ENCODE measurements around the gene FKRP.
"Not testable (repeated sequence)": the region's sequence is repeated elsewhere in the genome, so short reads cannot be mapped to it uniquely, and the experiment has no call there.

FKRP gene

GRCh38 chr19:46710687-46711086 lies 35.2 kb upstream of the FKRP start:
- no peak for ATAC-seq
- TF ChIP-seq BACH2 (CRISPR knock-in tag; IDR thresholded peaks at IDR 0.05; ENCODE audit: borderline replicate concordance) (no peak), PATZ1 (CRISPR knock-in tag; IDR thresholded peaks at IDR 0.05; ENCODE audit: borderline replicate concordance) (no peak), ISL1 (CRISPR knock-in tag; IDR thresholded peaks at IDR 0.05) (no peak), ZNF8 (CRISPR knock-in tag; IDR thresholded peaks at IDR 0.05) (no peak), TSHZ2 (CRISPR knock-in tag; IDR thresholded peaks at IDR 0.05) (no peak), ZFP3 (CRISPR knock-in tag; IDR thresholded peaks at IDR 0.05) (no peak), TCF4 (CRISPR knock-in tag; IDR thresholded peaks at IDR 0.05; ENCODE audit: borderline replicate concordance) (no peak), CSRNP3 (CRISPR knock-in tag; IDR thresholded peaks at IDR 0.05) (no peak), RARB (CRISPR knock-in tag; IDR thresholded peaks at IDR 0.05) (no peak)

GRCh38 chr19:46712768-46713338 lies 33.0 kb upstream of the FKRP start:
- ATAC-seq = not testable (repeated sequence)

- TF ChIP-seq GLIS3 (CRISPR knock-in tag; IDR thresholded peaks at IDR 0.05) = no peak
- TF ChIP-seq TSHZ2 (CRISPR knock-in tag; IDR thresholded peaks at IDR 0.05) = 0 out of 2 replicates have a peak, but pooled peaks have one; percentile 28
- no peak for TF ChIP-seq CSRNP3 (CRISPR knock-in tag; IDR thresholded peaks at IDR 0.05)
- peak; percentile 61 for ATAC-seq
Measured at GRCh38 chr19:46713781-46714443, 31.9 kb upstream of the FKRP start.

DNA sequence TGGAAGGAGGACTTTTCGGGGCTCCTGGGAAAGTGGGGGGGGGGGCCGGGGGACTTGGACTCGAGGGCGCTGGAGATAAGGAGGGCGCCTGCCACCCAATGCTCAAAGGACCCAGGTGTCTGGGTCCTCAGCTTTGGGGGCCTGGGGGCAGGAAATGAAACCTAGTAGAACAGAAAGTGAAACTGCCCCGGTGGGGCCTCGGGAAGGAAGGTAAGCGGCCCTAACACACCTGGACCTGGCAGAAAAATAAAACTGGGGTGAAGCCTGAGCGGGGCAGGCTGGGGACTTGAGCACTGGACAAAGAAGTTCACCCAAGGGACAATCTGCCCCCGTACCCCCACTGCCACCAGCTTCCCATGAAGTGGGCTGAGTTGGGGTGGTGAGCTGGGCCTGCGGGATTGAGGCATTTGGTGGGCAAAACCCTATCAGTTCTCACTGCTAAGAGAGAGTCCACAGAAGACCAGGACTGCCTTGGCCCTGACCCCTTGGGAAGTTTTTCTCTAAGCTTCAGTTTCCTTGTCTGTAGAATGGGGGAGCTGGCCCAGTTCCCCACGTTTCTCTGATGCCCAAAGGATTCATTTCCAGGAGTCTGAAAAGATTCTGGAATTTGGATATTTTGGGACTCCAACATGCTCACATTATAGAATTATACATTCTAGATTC lies 31.3 kb upstream of the FKRP start:
- peak; percentile 2; the same call in 2 of the 3 replicates for ATAC-seq
- TF ChIP-seq TOX (CRISPR knock-in tag; IDR thresholded peaks at IDR 0.05; ENCODE audit: borderline replicate concordance) (no peak), GLIS3 (CRISPR knock-in tag; IDR thresholded peaks at IDR 0.05) (no peak)

DNA sequence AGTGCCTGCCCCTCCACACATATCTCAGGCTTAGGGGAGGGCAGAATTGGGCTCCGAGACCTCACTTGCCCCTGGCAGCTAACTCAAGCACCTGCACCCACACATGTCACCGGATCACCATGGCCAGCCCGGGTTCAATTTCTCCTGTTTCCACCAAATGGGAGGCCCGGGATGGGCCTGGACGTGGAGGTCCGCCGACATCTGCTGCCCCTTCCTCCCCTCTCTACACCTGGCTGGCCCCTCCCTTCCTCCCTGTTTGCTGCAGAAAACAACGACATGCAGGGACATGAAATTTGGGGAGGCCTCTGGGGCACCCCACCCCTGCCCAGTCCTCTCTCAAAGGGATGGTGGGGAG lies 30.3 kb upstream of the FKRP start:
- ATAC-seq = no peak
- no peak for TF ChIP-seq ESRRG (CRISPR knock-in tag; IDR thresholded peaks at IDR 0.05)
- no peak for TF ChIP-seq OSR1 (CRISPR knock-in tag; IDR thresholded peaks at IDR 0.05)
- no peak for TF ChIP-seq ZC3H10 (CRISPR knock-in tag; IDR thresholded peaks at IDR 0.05)
- no peak for TF ChIP-seq ZFP30 (CRISPR knock-in tag; IDR thresholded peaks at IDR 0.05)
- TF ChIP-seq GLIS3 (CRISPR knock-in tag; IDR thresholded peaks at IDR 0.05) = no peak
- TF ChIP-seq, protein P1, sequence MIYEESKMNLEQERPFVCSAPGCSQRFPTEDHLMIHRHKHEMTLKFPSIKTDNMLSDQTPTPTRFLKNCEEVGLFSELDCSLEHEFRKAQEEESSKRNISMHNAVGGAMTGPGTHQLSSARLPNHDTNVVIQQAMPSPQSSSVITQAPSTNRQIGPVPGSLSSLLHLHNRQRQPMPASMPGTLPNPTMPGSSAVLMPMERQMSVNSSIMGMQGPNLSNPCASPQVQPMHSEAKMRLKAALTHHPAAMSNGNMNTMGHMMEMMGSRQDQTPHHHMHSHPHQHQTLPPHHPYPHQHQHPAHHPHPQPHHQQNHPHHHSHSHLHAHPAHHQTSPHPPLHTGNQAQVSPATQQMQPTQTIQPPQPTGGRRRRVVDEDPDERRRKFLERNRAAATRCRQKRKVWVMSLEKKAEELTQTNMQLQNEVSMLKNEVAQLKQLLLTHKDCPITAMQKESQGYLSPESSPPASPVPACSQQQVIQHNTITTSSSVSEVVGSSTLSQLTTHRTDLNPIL (CRISPR knock-in tag; IDR thresholded peaks at IDR 0.05; ENCODE audit: low read depth) = no peak
- TF ChIP-seq ARNTL (CRISPR knock-in tag; IDR thresholded peaks at IDR 0.05; ENCODE audit: borderline replicate concordance, low read depth) = no peak
- no peak for TF ChIP-seq TCF4 (CRISPR knock-in tag; IDR thresholded peaks at IDR 0.05; ENCODE audit: borderline replicate concordance)
- no peak for TF ChIP-seq SNAI2 (CRISPR knock-in tag; IDR thresholded peaks at IDR 0.05)
- no peak for TF ChIP-seq RARB (CRISPR knock-in tag; IDR thresholded peaks at IDR 0.05)
- no peak for TF ChIP-seq ZNF565 (CRISPR knock-in tag; conservative IDR thresholded peaks at IDR 0.05; ENCODE audit: low read depth)
- TF ChIP-seq ZFP3 (CRISPR knock-in tag; IDR thresholded peaks at IDR 0.05) = no peak
- no peak for TF ChIP-seq TOX (CRISPR knock-in tag; IDR thresholded peaks at IDR 0.05; ENCODE audit: borderline replicate concordance)
- no peak for TF ChIP-seq ZNF70 (CRISPR knock-in tag; IDR thresholded peaks at IDR 0.05)
- no peak for TF ChIP-seq PPARA (CRISPR knock-in tag; IDR thresholded peaks at IDR 0.05; ENCODE audit: borderline replicate concordance)
